COLO668 (cell line): ENCODE measurements around the gene SNTG2.

Experiments
- DNase-seq: peaks from one replicate; lab custom pipeline; 2025; ENCODE audit not compliant: unreplicated experiment; lab: John Stamatoyannopoulos, UW

Gene SNTG2

GRCh38 chr2:1306687-1307516 lies 356.3 kb downstream of the SNTG2 start:
- DNase-seq: no peak

GRCh38 chr2:1307670-1308069 lies 357.0 kb downstream of the SNTG2 start:
- no peak for DNase-seq

GRCh38 chr2:1308678-1309077 lies 358.0 kb downstream of the SNTG2 start:
- DNase-seq: no peak

GRCh38 chr2:1309507-1309906 lies 358.9 kb downstream of the SNTG2 start:
- DNase-seq: no peak

GRCh38 chr2:1310202-1310601 lies 359.6 kb downstream of the SNTG2 start:
- DNase-seq: no peak

GRCh38 chr2:1310866-1311265 lies 360.2 kb downstream of the SNTG2 start:
- no peak for DNase-seq

GRCh38 chr2:1313240-1313924 lies 362.7 kb downstream of the SNTG2 start:
- no peak for DNase-seq

- DNase-seq: no peak
Observed at GRCh38 chr2:1314254-1314653, 363.6 kb downstream of the SNTG2 start.

GRCh38 chr2:1318366-1319009 lies 367.8 kb downstream of the SNTG2 start:
- no peak for DNase-seq

GRCh38 chr2:1319393-1319792 lies 368.7 kb downstream of the SNTG2 start:
- DNase-seq: no peak

- no peak for DNase-seq
Observed at GRCh38 chr2:1321321-1321720, 370.7 kb downstream of the SNTG2 start.

- DNase-seq: no peak
Observed at GRCh38 chr2:1324884-1325283, 374.2 kb downstream of the SNTG2 start.

- no peak for DNase-seq
Observed at GRCh38 chr2:1328684-1329083, 378.0 kb downstream of the SNTG2 start.

- no peak for DNase-seq
Observed at GRCh38 chr2:1339388-1340140, 388.9 kb downstream of the SNTG2 start.

GRCh38 chr2:1340141-1340512 lies 389.5 kb downstream of the SNTG2 start:
- DNase-seq: no peak

GRCh38 chr2:1341404-1342120 lies 390.9 kb downstream of the SNTG2 start:
- no peak for DNase-seq

- no peak for DNase-seq
Observed at GRCh38 chr2:1348789-1349188, 398.1 kb downstream of the SNTG2 start.

GRCh38 chr2:1350111-1350510 lies 399.5 kb downstream of the SNTG2 start:
- DNase-seq: no peak

GRCh38 chr2:1353124-1353523 lies 402.5 kb downstream of the SNTG2 start:
- no peak for DNase-seq

GRCh38 chr2:1353543-1353942 lies 402.9 kb downstream of the SNTG2 start:
- no peak for DNase-seq

GRCh38 chr2:1360144-1360543 lies 409.5 kb downstream of the SNTG2 start:
- no peak for DNase-seq
